A673 (cell line): ENCODE measurements around the gene SMAD3. TPM values are rescaled to one million over a fixed set of nuclear protein-coding genes. Genes with fewer than 3 reads are reported as not detected.
A peak's percentile ranks its signal among the peaks of the same experiment; 100 is the strongest.

Experiments
- BruUV-seq: library from RNA; stranded (reverse); fragments of 400-500 nt; replicated peaks from 2 replicates; lab custom pipeline; 2021; lab: Mats Ljungman, UMichigan
- CTCF ChIA-PET: fragments of 300-600 bp; sonication (Branson Sonifier 250); formaldehyde crosslinking; loops from one replicate; lab custom pipeline; 2022; ENCODE audit warnings: antibody characterized with exemption; lab: Charles Lee
- POLR2A ChIA-PET: fragments of 300-600 bp; sonication (Branson Sonifier 250); formaldehyde crosslinking; loops from one replicate; lab custom pipeline; 2022; ENCODE audit warnings: antibody characterized with exemption; ENCODE audit not compliant: low non-redundant PET; lab: Charles Lee
- DNase-seq: peaks from one replicate; pipeline ENCODE4 v3.0.0-alpha.2; 2015; ENCODE audit warnings: low spot score
- H3K27ac ChIP-seq: fragments of 200-600 bp; sonication (generic); 2 replicates; pipeline ENCODE4 v1.5.1; 2016; ENCODE audit warnings: mixed run types, low read depth, mild to moderate bottlenecking, mixed read lengths, antibody characterized with exemption, low read length; ENCODE audit not compliant: poor library complexity, severe bottlenecking
- H3K27me3 ChIP-seq: fragments of 200-600 bp; sonication (generic); replicated peaks from 2 replicates; pipeline ENCODE4 v1.6.1; 2017; ENCODE audit warnings: mixed run types, low read depth, mild to moderate bottlenecking, mixed read lengths, antibody characterized with exemption, low read length; ENCODE audit not compliant: insufficient read depth, poor library complexity
- H3K36me3 ChIP-seq: fragments of 200-600 bp; sonication (generic); 2 replicates; pipeline ENCODE4 v1.6.1; 2016; ENCODE audit warnings: mixed run types, mild to moderate bottlenecking, mixed read lengths, antibody characterized with exemption, low read length; ENCODE audit not compliant: insufficient read depth, poor library complexity, severe bottlenecking
- H3K4me1 ChIP-seq: fragments of 200-600 bp; sonication (generic); 2 replicates; pipeline ENCODE4 v1.6.1; 2017; ENCODE audit warnings: mixed run types, mild to moderate bottlenecking, mixed read lengths, antibody characterized with exemption, low read length; ENCODE audit not compliant: insufficient read depth, poor library complexity, severe bottlenecking
- H3K4me3 ChIP-seq: fragments of 200-600 bp; sonication (generic); 2 replicates; pipeline ENCODE4 v1.5.1; 2016; ENCODE audit warnings: low read depth, mixed run types, mild to moderate bottlenecking, mixed read lengths, low read length; ENCODE audit not compliant: poor library complexity, severe bottlenecking
- H3K9me3 ChIP-seq: fragments of 200-600 bp; sonication (generic); 2 replicates; pipeline ENCODE4 v1.6.1; 2016; ENCODE audit warnings: mixed run types, low read depth, mild to moderate bottlenecking, mixed read lengths, antibody characterized with exemption, low read length; ENCODE audit not compliant: poor library complexity, severe bottlenecking
- EZH2 ChIP-seq: fragments of 200-600 bp; sonication (generic); IDR thresholded peaks from 2 replicates; pipeline ENCODE4 v1.6.1; 2017; ENCODE audit warnings: borderline replicate concordance, low read depth, mild to moderate bottlenecking, mixed read lengths, antibody characterized with exemption, low read length; ENCODE audit not compliant: poor library complexity, severe bottlenecking
- intact Hi-C: fragments of 100-400 bp; cut with micrococcal nuclease; formaldehyde crosslinking; loops from one replicate; pipeline ENCODE4 v1.10.0; 2022; ENCODE audit not compliant: unreplicated experiment
- total RNA-seq: library from RNA; stranded (reverse); gene quantifications from 2 replicates; pipeline ENCODE4 v1.2.3, GENCODE V29; 2021
- TF ChIP-seq, protein P1 (sequence below): fragments of 300-800, 200-600 bp; sonication (generic); conservative IDR thresholded peaks from 2 replicates; pipeline ENCODE4 v1.5.1; 2017; ENCODE audit warnings: low read depth, mild to moderate bottlenecking, antibody characterized with exemption, low read length, moderate library complexity, mixed read lengths

Gene SMAD3
- total RNA-seq, 1 experiment from 2014 or later: 31.0 TPM

DNA sequence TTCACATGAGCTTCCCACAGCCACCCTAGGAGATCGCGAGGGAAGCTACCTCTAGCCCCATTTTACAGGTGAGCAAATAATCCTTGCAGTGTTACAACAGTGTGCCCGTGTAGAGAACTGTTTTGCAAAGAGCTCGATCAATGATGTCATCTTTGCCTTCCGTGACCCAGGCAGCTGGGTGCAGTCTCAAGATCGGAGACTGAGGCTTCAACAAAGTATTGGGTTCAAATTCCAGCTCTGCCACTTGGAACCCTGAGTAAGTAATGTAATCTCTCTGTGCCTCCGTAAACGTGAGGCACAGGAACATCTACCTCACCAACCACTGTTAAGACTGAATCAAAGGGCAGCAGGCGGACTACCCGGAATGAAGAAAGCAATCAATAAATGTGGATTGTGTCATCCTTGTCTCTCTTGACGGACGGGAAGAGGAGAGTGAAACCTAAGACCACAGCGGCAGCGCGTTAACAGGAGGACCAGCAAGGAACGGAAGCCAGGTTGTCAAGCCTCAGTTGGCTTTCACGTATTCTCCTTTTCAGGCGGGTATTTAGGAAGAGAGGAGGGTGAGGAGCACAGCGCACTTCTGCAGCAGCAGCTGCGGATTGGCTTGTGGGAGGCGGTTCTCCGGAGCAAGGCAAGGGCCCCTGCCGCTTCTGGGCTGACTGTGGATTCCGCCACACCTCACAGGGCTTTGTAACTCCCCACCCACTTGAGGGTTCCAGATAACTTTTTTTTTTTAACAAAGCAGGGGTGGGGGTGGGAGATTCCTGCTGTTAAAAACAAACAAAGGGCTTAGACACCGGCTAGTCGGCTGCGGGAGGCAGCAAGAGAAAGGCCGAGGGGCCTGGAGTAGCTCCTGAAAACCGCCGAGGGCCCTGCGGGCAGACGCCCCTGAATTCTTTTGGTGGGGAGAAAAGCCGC, 1.5 kb upstream of the SMAD3 start:
- TF ChIP-seq, protein P1, sequence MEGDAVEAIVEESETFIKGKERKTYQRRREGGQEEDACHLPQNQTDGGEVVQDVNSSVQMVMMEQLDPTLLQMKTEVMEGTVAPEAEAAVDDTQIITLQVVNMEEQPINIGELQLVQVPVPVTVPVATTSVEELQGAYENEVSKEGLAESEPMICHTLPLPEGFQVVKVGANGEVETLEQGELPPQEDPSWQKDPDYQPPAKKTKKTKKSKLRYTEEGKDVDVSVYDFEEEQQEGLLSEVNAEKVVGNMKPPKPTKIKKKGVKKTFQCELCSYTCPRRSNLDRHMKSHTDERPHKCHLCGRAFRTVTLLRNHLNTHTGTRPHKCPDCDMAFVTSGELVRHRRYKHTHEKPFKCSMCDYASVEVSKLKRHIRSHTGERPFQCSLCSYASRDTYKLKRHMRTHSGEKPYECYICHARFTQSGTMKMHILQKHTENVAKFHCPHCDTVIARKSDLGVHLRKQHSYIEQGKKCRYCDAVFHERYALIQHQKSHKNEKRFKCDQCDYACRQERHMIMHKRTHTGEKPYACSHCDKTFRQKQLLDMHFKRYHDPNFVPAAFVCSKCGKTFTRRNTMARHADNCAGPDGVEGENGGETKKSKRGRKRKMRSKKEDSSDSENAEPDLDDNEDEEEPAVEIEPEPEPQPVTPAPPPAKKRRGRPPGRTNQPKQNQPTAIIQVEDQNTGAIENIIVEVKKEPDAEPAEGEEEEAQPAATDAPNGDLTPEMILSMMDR: no peak
- no peak for TF ChIP-seq EZH2
- H3K27ac ChIP-seq: no peak overlapping the region
- ChIA-PET CTCF (no interaction called here), POLR2A (no interaction called here)
- H3K4me3 ChIP-seq: no peak overlapping the region
- H3K36me3 ChIP-seq: no peaks in the 10 kb centered on the region
- no peak for DNase-seq
- no peaks in the 10 kb centered on the region for H3K9me3 ChIP-seq
- H3K27me3 ChIP-seq: no peaks in the 10 kb centered on the region
- H3K4me1 ChIP-seq: peaks cover 20% of the 10 kb centered on the region
- no TSS peak for BruUV-seq
- intact Hi-C loops: loop anchor here (10.0 kb wide), 1 partner anchor 109 kb away; no protein-coding TSS in a partner anchor

DNA sequence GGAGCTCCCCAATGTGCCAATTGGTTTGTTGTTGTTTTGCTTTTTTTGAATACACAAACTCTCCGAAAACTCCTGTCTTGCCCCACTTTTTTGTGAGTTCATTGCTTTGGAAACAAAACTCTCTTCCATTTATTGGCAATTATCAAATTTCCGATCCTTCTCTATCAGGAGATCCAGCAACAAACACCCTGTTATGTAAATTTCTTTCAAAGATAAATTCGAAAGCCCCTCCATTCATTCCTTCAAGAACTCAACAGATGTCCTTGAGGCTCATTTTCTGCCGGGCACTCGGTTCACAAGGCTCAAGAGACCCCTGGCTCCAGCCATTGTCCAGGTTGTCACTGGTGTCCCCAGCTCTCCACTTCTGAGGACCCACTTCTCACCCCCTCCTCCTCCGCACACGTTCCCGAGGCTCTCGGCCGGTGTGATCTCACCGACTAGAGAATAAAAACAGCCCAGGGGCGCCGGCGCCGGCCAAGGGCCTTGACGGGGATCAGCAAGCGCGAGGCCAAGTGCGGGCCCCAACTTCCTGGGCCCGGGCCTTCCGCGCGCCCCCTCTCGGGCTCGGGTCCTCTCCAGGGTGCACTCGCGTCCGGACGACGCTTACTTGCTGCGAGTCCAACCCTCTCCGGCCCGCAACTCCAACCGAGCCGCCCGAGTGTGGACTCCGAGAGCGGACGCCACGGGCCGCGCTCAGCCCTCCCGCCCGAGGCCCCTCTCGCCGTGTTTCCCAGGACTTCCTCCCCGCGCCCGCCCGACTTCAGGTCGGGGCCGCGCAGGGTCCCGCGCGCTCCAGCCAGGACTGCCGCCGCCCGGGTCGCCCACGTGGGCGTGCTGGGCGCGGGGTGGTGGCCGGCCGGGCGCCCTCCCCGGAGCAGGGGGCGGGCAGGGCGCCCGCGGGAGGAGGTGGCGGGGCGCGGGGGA, 533 bp upstream of the SMAD3 start:
- ChIA-PET POLR2A (no interaction called here), CTCF (no interaction called here)
- Histone ChIP-seq H3K9me3 (no peaks in the 10 kb centered on the region), H3K36me3 (no peaks in the 10 kb centered on the region), H3K27me3 (no peaks in the 10 kb centered on the region), H3K4me3 (peak overlapping the region; percentile 98), H3K4me1 (peaks cover 24% of the 10 kb centered on the region), H3K27ac (peak overlapping the region; percentile 47)
- TF ChIP-seq, protein P1: no peak
- no peak for TF ChIP-seq EZH2
- no TSS peak for BruUV-seq
- intact Hi-C loops: loop anchor here (10.0 kb wide), 1 partner anchor 110 kb away; no protein-coding TSS in a partner anchor
- no peak for DNase-seq

DNA sequence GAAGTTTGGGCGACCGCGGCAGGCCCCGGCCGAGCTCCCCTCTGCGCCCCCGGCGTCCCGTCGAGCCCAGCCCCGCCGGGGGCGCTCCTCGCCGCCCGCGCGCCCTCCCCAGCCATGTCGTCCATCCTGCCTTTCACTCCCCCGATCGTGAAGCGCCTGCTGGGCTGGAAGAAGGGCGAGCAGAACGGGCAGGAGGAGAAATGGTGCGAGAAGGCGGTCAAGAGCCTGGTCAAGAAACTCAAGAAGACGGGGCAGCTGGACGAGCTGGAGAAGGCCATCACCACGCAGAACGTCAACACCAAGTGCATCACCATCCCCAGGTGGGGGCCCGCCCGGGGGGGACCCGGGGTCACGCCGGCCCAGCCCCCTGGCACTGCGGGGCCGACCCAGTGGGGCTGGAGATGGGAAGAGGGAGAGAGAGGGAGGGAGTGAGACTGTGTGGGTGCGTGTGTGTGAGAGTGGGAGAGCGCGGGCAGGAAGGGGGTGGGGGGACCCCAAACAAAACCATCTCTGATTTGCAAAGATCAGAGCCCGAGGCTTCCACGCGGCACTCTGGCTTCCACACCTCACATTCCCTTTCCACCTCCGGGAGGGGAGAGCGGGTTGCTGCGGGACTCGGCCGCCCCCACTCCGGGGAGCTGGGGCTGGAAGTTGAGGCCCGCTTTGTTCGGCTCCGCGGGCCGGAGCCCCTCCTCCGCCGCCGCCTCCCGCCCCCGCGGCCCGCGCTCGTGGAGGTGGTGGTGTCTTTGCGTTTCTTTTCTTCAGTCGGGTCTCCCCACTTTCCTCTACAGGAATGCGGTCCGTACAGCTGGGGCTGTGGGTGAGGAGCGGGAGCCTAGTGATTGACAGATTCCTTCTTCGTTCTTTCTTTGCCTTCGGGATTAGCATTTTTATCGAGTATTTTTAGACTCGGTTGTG, 898 bp downstream of the SMAD3 start:
- TF ChIP-seq, protein P1: no peak
- no peak for TF ChIP-seq EZH2
- peak; percentile 49 for DNase-seq
- Histone ChIP-seq H3K27ac (peak overlapping the region; percentile 86), H3K9me3 (no peaks in the 10 kb centered on the region), H3K27me3 (no peaks in the 10 kb centered on the region), H3K36me3 (no peaks in the 10 kb centered on the region), H3K4me3 (peak overlapping the region; percentile 98), H3K4me1 (peaks cover 24% of the 10 kb centered on the region)
- POLR2A ChIA-PET: no interaction called here
- intact Hi-C loops: loop anchor here (10.0 kb wide), 1 partner anchor 111 kb away; no protein-coding TSS in a partner anchor
- CTCF ChIA-PET: no interaction called here
- BruUV-seq: no TSS peak
